Activated effector memory CD4-positive, alpha-beta T cell treated with anti-CD3 and anti-CD28 coated beads, Interleukin-2, amount 50 U/mL, for 16 hours (primary cell): ENCODE data around the gene SCRN1.
"Not testable (repeated sequence)": the region's sequence is repeated elsewhere in the genome, so short reads cannot be mapped to it uniquely, and the experiment has no call there.

ENCODE experiments used
- DNase-seq: peaks from one replicate; pipeline ENCODE4 v3.0.0-alpha.2; 2020

The SCRN1 gene

DNA sequence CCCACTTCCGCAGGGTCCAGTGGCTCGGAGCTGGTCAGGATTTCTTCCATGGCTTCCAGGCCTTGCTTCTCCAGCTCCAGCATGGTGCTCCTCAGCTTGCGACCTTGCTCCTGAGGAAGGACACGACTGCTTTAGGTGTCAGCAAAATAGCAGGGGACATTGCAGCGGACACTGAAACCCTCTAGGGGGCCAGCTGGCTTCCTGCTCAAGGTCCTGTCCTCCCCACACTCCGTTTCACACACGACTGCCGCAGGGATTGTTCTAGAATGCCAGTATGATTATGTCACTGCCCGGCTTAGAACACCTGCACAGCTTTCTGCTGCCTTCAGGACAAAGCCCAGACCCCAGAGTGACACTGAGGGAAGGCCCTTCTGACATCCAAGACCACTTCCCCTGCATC lies 65.6 kb downstream of the SCRN1 start:
- no peak for DNase-seq

DNA sequence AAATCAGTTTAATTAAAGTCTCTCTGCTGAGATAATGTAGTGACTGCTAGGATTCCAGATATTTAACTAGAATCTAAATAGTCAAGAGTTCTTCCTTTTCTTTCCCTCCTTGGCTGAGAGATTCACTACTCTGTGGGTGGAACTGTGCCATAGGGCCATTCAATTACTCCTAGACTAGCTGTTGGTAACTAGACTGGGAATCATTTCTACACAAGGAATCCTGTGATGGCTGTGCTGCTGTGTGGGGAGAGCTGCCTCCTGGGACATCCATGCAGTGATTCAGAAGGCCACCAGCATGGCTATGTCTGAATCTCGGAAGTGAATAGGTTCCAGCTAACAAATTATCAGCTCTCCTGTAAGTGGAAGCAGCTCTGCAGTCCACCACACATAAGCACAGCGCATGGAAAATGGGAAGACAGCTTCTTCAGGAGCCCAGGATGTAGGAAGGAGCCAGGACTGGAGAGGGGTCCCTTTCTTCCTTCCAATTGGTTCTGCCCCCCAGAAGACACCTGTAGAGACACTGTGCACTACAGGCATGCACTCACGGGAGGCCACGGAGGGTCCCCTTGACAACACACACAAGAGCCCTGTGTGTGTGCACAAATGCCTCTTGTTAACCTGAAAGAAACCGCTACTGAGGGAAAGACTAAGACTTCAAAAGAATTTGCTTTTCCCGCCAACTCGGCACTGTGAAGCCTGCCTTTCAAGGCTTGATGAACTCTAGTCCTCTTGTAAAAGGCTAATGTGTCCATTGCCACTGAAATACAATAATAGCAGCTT lies 66.5 kb downstream of the SCRN1 start:
- no peak for DNase-seq

DNA sequence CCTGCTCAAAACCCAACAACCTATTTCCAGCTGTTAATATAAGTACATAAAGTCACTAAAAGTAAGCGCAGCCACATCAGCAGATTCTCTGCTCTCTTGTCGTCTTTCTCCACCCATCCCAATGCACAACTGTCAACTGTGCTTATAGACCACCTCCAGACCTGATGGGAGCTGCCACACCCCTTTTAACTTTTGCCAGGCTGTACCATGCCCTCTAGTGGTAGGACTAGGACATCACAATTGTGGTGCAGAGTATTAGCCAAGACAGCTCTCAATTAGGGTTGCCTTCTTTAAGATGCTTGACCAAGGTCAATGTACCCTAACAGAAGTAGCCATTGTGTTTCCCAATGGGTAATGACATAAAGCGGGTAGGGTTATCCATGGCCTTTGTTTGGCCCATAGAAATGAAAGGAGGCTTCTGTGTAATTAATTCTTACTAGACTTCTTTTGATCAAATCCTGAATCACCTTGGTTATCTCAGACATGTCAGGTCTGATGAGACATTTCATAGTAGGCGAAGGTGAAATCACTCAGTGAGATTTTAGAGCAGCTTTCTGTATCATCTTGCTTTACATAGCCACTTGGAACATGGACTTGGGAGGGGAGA lies 68.1 kb downstream of the SCRN1 start:
- peak; percentile 68 for DNase-seq

- no peak for DNase-seq
These were observed 69.1 kb downstream of the SCRN1 start for GRCh38 chr7:29920491-29920890.

DNA sequence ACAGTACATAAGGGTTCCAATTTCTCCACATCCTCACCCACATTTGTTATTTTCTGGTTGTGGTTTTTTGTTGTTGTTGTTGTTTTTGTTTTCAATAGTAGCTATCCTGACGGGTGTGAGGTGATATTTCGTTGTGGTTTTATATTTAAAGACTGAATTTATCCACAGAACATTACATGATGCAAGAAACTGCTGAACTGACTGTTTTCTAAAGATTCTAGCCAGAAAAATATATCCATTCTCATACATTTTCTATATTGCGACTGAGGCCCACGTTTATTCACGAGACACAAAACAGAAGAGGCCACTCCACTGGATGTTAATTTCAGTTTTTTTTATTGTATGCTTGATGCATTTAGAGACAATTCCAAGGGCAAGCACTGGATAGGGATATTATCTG lies 69.8 kb downstream of the SCRN1 start:
- DNase-seq = no peak

- no peak for DNase-seq
These were observed 70.8 kb downstream of the SCRN1 start for GRCh38 chr7:29918850-29919249.

GRCh38 chr7:29917641-29918040 lies 72.0 kb downstream of the SCRN1 start:
- DNase-seq = no peak

DNA sequence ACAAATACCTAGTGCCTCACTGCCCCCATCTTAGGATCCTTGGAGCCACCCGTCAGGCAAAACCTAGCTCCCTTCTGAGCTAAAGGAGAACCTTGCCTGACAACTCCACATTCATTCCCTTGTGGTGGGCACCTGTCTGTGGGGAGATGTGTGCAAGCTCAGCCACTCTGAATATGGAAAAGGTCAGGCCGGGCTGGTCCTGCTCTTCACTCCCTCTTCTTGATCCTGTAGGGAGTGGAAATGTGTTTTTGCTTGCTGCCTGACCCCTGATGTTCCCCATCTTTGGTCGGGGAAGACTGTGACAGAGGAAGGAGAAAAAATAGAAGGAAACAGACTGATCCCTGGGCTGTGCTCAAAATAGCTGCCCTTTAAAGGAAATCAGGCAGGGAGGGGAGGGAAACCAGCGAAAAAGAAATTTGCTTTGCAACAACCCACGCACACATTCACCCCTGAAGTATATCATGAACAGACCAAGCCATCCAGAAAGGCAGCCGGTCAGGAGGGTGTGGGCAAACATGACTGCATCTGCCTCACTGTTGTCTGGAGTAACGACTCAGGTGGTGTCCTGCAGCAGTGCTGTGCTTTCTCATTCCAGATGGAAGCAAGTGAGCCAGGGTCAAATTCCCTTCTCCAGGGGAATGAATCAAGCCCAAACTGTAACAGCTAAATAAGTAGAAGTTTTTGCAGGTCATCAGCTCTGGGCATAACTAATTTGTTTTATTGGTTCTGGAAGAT lies 74.0 kb downstream of the SCRN1 start:
- no peak for DNase-seq

GRCh38 chr7:29914180-29914579 lies 75.4 kb downstream of the SCRN1 start:
- DNase-seq = no peak

DNA sequence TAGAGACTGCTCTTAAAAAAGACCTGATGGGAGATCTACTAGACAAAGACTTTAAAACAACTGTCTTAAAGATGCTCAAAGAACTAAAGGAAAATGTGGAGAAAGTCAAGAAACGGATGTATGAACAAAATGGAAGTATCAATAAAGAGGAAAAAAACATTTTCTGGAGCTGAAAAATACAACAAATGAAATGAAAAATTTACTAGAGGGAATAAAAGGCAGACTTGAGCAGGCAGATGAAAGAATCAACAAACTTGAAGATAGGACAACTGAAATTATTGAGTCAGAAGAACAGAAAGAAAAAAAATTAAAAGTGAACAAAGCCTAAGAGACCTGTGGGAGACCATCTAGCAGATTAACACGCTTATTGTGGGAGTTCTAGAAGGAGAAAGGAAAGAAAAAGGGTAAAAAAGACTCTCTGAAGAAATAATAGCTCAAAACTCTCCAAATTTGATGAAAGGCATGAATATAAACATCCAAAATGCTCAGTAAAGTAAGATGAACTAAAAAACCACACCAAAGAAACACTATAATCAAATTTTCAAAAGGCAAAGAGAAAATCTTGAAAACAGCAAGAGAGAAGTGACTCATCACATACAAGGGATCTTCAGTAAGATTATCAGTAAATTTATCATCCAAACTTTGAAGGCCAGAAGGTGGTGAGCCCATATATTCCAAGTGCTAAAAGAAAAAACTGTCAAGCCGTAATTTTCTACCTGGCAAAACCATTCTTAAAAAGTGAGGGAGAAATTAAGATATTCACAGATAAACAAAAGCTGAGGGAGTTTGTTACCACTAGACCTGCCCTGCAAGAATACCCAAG lies 83.2 kb downstream of the SCRN1 start:
- no peak for DNase-seq

DNA sequence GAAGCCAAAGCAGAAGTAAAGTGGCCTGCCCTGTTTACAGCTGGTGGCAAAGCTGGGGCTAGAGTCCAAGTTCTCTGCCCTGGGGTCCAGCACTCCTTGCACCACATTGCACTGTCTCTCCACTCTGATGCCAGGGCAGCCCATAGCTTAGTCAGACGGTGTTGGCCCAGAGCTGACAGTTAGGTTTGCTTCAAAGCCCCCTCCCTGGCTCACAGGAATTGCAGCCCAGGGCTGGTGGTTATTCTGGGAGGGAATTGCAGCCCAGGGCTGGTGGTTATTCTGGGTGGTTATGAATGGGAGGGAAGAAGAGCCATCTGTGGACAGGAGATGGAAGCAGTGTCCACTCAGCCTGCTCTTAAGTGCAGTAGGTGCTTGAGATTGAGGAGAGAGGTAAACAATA lies 88.9 kb downstream of the SCRN1 start:
- DNase-seq = no peak

DNA sequence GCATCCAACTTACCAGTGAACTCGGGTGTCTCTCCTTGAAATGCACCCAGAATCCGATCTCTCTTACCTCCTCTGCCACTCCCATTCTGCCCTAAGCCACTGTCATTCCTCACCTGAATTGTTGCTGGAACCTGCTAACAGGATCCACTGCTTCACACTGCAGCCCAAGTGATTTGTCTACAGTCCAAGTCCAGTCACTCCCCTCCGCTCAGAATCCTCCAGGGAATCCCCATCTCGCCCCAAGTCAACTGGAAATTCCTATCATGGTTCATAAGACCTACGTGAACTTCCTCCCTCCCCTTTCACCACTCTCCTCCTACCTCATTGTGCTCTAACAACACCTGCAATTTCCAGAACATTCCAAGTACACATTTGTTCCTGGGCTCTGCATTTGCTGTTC lies 91.3 kb downstream of the SCRN1 start:
- no peak for DNase-seq

DNA sequence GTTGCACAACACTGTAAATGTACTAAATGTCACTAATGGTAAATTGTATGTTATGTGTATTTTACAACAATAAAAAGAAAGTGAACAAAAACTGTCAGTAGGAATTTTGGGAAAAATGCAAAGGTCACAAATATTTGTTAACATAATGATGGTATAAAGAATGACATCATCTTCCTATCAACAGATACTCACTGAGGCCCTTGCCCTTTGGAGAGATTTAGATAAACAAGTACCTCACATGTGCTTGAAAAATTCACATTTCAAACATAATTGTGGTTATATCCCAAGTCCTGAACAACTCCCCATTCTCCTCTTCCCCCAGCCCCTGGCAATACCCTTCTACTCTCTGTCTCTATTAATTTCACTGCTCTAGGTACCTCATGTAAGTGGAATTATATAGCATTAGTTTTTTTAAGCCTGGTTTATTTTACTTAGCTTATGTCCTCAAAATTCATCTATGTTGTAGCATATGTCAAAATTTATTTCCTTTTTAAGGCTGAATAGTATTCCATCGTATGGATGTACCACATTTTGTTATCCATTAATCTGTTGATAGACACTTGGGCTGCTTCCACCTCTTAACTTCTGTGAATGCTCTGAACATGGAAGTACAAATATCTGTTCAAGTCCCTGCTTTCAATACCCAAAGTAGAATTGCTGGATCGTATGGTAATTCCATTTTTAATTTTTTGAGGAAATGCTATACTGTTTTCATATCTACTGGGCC lies 92.8 kb downstream of the SCRN1 start:
- no peak for DNase-seq

- DNase-seq = no peak
These were observed 94.0 kb downstream of the SCRN1 start for GRCh38 chr7:29895559-29895958.

DNA sequence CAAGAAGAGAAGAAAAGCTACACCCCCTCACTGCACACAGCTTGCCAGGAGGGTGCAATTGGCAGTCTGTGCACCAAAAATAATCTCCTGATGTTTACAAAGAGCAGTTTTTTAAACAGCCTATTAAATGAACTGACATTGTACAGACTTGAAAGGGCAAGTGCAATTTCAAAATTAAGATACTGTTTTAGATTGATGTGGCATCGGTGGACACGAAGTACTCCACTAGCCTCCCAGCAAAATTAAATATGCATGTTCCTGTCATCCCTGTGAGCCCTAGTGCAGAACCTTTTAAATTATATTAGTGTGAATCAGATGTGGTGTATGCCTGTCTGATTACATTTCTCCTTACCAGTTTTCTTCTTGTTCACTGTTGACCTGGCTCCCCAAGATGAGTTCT lies 95.3 kb downstream of the SCRN1 start:
- no peak for DNase-seq

DNA sequence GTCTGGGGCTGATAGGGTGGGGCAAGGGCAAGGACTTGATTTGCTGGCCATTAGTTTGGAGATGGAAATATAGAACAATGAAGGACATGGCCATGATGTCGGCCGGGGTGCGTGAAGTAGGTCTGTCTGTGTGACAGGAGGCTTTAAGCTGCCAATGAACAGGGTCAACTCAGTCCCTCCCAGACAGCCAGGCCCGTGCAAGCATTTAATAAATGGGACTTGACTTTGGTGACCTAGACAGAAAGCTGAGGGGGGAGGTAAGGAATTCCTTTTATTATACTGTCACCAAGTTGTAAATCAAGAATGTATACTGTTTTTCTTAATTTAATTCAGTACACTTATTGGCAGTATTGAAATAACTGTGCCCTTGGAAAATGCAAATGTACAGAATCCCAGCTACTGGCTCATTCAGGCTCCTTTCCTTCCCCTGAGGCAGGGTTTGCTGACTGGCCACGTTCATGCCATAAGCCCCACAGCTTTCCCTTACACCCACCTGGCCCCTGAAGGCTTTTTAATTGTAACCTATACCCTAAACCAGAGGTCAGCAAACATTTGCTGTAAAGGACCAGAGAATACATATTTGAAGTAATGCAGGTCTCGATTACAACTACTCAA lies 96.1 kb downstream of the SCRN1 start:
- no peak for DNase-seq

GRCh38 chr7:29892231-29892630 lies 97.4 kb downstream of the SCRN1 start:
- no peak for DNase-seq

DNA sequence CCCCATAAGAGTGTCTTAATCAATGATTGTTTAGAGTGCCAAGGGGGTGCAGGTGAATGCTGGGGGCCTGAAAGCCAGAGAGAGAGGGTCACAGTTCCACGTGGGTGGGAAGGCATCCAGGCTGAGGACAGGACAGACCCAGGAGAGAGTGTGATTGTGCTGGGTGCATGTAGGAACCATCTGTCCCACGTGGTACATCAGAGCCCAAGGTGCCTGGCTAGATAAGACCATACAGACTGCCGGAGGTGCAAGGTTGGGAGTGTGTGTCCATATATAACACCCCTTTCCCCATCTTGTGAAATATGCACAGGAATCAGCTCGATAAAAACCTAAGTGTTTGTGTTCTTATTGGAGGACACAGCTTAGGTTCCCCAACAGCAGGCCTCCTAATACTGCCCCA lies 97.8 kb downstream of the SCRN1 start:
- DNase-seq = no peak

- DNase-seq = not testable (repeated sequence)
These were observed 98.8 kb downstream of the SCRN1 start for GRCh38 chr7:29890786-29891185.

- no peak for DNase-seq
These were observed 99.3 kb downstream of the SCRN1 start for GRCh38 chr7:29890251-29890650.

- DNase-seq = no peak
These were observed 100.3 kb downstream of the SCRN1 start for GRCh38 chr7:29889288-29889687.

- no peak for DNase-seq
These were observed 101.6 kb downstream of the SCRN1 start for GRCh38 chr7:29888006-29888405.
